Endothelial cell (in vitro differentiated cells): ENCODE data around the gene MRPL42. TPM values are rescaled to one million over a fixed set of nuclear protein-coding genes. Genes with fewer than 3 reads are reported as not detected.

ENCODE experiments used
- DNase-seq: peaks from one replicate; pipeline ENCODE4 v3.0.0; 2021; ENCODE audit warnings: low spot score
- H3K27ac Mint-ChIP-seq: one replicate; pipeline ENCODE4 v1.8.0; 2021; ENCODE audit warnings: mixed read lengths, inconsistent platforms; ENCODE audit not compliant: unreplicated experiment
- H3K27me3 Mint-ChIP-seq: one replicate; pipeline ENCODE4 v1.8.0; 2021; ENCODE audit warnings: mild to moderate bottlenecking, moderate library complexity, mixed read lengths, inconsistent platforms; ENCODE audit not compliant: unreplicated experiment
- H3K36me3 Mint-ChIP-seq: one replicate; pipeline ENCODE4 v1.8.0; 2021; ENCODE audit warnings: mild to moderate bottlenecking, low read depth, mixed read lengths, inconsistent platforms; ENCODE audit not compliant: unreplicated experiment
- H3K4me1 Mint-ChIP-seq: one replicate; pipeline ENCODE4 v1.8.0; 2021; ENCODE audit warnings: mild to moderate bottlenecking, mixed read lengths, inconsistent platforms; ENCODE audit not compliant: unreplicated experiment
- H3K4me3 Mint-ChIP-seq: one replicate; pipeline ENCODE4 v1.8.0; 2021; ENCODE audit warnings: mild to moderate bottlenecking, mixed read lengths, inconsistent platforms; ENCODE audit not compliant: unreplicated experiment
- H3K9me3 Mint-ChIP-seq: one replicate; pipeline ENCODE4 v1.8.0; 2021; ENCODE audit warnings: mixed read lengths, inconsistent platforms; ENCODE audit not compliant: unreplicated experiment
- CTCF ChIP-seq: fragments of 200-600 bp; sonication (generic); IDR thresholded peaks from one replicate; pipeline ENCODE4 v1.5.0; 2021; ENCODE audit warnings: antibody characterized with exemption; ENCODE audit not compliant: unreplicated experiment
- total RNA-seq: library from RNA; stranded (reverse); fragmentation: NEBNext Ultra II Directional; extraction: Animal tissue kit (Norgen Biotek cat#: 25700); gene quantifications from one replicate; pipeline ENCODE4 v1.2.1, GENCODE V29; 2021; ENCODE audit not compliant: unreplicated experiment

MRPL42 gene
- total RNA-seq, 1 donor from 2014 or later, result 34.6 TPM

- Mint-ChIP-seq H3K4me3 (peak overlapping the region; percentile 28), H3K27ac (no peak overlapping the region), H3K9me3 (no peaks in the 10 kb centered on the region), H3K4me1 (peaks cover 25% of the 10 kb centered on the region), H3K27me3 (peaks cover 5% of the 10 kb centered on the region), H3K36me3 (peaks cover 4% of the 10 kb centered on the region)
- no peak for DNase-seq
- TF ChIP-seq CTCF, result no peak
These were observed 1.5 kb upstream of the MRPL42 start for GRCh38 chr12:93465841-93466240.

GRCh38 chr12:93466625-93467350, 526 bp upstream of the MRPL42 start:
- Mint-ChIP-seq H3K4me1 (peaks cover 22% of the 10 kb centered on the region), H3K27me3 (peaks cover 5% of the 10 kb centered on the region), H3K9me3 (no peaks in the 10 kb centered on the region), H3K36me3 (peaks cover 4% of the 10 kb centered on the region), H3K27ac (peak overlapping the region; percentile 98), H3K4me3 (peak overlapping the region; percentile 98)
- no peak for TF ChIP-seq CTCF
- no peak for DNase-seq

GRCh38 chr12:93468008-93468371, 676 bp downstream of the MRPL42 start:
- DNase-seq, result no peak
- Mint-ChIP-seq H3K4me3 (peak overlapping the region; percentile 98), H3K36me3 (peaks cover 4% of the 10 kb centered on the region), H3K27ac (peak overlapping the region; percentile 98), H3K9me3 (no peaks in the 10 kb centered on the region), H3K4me1 (peaks cover 22% of the 10 kb centered on the region), H3K27me3 (peaks cover 5% of the 10 kb centered on the region)
- no peak for TF ChIP-seq CTCF

- no peak overlapping the region for H3K4me3 Mint-ChIP-seq
- TF ChIP-seq CTCF, result no peak
- peaks cover 4% of the 10 kb centered on the region for H3K36me3 Mint-ChIP-seq
- H3K27ac Mint-ChIP-seq, result no peak overlapping the region
- H3K4me1 Mint-ChIP-seq, result peaks cover 22% of the 10 kb centered on the region
- H3K9me3 Mint-ChIP-seq, result no peaks in the 10 kb centered on the region
- DNase-seq, result no peak
- H3K27me3 Mint-ChIP-seq, result peaks cover 5% of the 10 kb centered on the region
These were observed 2.1 kb downstream of the MRPL42 start for GRCh38 chr12:93469386-93469785.

- Mint-ChIP-seq H3K27ac (no peak overlapping the region), H3K4me3 (no peak overlapping the region), H3K9me3 (no peaks in the 10 kb centered on the region), H3K27me3 (no peaks in the 10 kb centered on the region), H3K36me3 (no peaks in the 10 kb centered on the region), H3K4me1 (no peaks in the 10 kb centered on the region)
- DNase-seq, result no peak
- no peak for TF ChIP-seq CTCF
These were observed 9.2 kb downstream of the MRPL42 start for GRCh38 chr12:93476555-93476954.
